HG03432 (cell line): ENCODE data around the gene VAMP3.

ENCODE experiments used
- ATAC-seq: cut with Tn5 transposase; IDR thresholded peaks from one replicate; pipeline ENCODE4 v1.9.1; 2021; ENCODE audit warnings: mild to moderate bottlenecking, moderate library complexity; ENCODE audit not compliant: unreplicated experiment

The VAMP3 gene

DNA sequence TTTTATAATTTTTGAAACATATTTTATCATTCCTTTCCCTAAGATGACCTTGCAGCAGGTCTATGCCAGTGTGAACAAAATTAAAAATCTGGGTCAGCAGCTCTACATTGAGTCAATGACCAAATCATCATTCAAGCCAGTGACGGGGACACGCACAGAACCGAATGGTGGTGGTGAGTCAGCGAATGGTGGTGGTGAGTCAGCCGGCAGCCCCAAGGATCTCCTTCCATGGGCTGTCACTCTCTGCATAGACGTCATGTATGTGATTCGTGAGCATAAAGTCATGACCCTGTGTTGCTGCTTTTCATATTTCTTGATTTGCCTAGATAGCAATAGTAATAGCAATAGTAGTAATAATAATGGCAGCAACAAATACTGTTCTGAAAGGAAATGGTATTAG lies 39.3 kb downstream of the VAMP3 start:
- ATAC-seq: no peak

DNA sequence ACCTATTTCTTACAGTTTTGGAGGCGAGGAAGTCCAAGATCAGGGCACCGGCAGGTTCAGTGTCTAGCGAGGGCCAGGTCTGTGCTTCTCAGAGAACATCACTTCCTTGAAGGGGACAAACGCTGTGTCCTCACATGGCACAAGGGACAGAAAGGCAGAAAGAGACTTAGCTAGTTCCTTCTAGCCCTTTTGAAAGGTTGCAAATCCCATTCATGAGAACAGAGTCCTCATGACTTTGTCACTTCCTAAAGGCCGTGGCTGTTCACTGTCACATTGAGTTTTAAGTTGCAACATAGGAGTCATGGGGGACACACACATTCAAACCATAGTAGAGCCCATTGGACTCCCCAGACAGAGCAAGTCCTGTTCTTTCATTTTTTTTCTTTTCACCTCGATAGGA lies 40.4 kb downstream of the VAMP3 start:
- ATAC-seq: no peak

DNA sequence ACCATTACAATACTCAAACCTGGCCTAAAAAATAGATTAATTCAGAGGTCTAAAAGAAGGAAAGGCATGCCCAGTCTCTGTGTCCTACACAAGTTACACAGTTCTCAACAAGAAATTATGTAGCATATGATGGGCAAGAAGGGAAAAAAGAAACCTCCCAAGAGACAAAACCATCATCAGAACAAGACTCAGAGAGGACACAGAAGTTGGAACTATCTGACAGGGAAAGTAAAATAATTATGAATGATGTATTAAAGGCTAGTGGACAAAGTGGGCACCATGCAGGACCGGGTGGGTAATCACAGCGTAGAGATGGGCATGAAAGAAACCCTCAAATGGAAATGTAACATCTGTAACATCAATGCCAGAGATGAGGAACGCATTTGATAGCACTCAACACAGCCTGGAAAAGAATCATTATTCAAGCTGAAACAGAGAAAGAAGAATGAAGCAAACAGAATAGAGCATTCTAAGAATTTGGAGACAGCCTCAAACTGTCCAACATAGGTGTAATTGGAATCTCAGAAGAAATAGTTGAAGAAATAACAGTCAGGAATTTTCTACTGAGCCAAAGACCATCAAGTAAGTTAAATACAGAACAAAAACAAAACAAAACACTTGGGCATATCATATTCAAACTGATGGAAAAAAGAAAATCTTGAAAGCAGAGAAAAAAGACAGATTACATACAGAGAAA lies 42.7 kb downstream of the VAMP3 start:
- no peak for ATAC-seq

DNA sequence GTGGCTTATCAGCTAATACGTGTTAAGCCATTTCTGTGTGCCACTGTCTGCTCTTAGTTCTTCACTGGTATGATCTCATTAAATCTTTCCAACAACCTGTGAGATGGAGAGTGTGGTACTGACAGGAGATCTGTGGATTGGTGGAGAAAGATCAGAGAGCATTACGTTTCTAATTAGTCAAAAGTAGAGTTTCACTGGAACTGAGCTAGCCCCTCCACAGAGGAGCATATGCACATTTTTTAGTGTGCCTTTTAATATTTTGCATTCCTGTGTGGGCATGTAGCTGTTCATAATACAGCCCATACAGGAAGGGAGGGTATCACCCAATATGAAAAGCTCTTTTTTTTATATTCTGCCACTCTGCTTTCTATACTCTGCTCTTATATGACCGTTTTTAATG lies 50.2 kb downstream of the VAMP3 start:
- no peak for ATAC-seq

DNA sequence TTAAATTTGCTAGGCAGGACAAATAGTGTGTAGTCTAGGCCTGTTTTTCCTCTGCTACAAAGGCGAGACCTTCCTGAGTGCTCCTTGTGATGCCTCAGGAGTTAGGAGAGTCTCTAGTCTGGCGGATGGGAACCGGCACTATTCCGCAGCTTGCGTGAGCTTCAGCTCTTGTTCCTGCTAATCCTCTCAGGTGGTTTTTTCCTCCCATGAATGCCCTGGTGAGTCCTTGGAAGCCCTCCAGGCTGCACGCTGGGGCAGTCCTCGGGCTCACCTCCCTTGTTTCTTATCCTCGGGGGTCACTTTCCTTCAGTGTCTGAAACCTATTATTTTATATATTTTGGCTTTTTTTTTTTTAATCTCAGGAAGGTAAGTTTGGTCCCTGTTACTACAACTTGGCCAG lies 53.6 kb downstream of the VAMP3 start:
- ATAC-seq: no peak

DNA sequence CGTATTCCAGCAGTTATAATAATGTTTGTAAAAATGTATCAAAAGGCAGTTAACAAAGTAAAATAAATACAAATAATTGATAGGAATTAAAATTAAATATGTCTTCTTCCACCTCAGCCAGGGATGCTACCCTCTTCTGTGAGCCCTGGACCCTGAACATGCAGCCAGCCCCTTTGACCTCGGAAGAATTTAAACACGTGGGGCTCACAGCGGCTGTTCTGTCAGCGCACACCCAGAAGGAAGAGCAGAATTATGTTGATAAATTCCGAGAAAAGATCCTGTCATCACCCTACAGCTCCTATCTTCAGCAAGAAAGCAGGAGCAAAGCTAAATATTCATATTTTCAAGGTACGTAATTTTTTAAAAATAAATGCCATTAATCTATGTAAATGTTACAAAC lies 55.3 kb downstream of the VAMP3 start:
- ATAC-seq: no peak

DNA sequence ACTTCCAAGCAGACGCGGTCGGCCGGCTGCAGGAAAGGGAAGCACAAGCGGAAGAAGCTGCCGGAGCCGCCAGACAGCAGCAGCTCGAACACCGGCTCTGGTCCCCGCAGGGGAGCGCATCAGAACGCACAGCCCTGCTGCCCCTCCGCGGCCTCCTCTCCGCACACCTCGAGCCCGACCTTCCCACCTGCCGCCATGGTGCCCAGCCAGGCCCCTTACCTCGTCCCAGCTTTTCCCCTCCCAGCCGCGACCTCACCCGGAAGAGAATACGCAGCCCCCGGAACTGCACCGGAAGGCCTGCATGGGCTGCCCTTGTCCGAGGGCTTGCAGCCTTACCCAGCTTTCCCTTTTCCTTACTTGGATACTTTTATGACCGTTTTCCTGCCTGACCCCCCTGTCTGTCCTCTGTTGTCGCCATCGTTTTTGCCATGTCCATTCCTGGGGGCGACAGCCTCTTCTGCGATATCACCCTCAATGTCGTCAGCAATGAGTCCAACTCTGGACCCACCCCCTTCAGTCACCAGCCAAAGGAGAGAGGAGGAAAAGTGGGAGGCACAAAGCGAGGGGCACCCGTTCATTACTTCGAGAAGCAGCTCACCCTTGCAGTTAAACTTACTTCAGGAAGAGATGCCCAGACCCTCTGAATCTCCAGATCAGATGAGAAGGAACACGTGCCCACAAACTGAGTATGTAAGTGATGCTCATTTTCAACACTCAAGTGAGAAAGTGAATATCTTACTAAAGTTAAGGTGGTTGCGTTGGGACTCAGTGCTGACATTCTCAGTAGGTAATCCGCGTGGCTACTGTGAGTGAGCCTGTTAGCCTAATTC lies 56.2 kb downstream of the VAMP3 start:
- ATAC-seq: no peak
